GM21619 (cell line): ENCODE results near the gene PROSER2.

ENCODE experiments used
- ATAC-seq: cut with Tn5 transposase; IDR thresholded peaks from one replicate; pipeline ENCODE4 v1.9.1; 2021; ENCODE audit not compliant: unreplicated experiment

The PROSER2 gene

GRCh38 chr10:11906714-11907113 lies 83.6 kb downstream of the PROSER2 start:
- ATAC-seq: no peak

- no peak for ATAC-seq
These were observed 84.8 kb downstream of the PROSER2 start for GRCh38 chr10:11907914-11908313.

- ATAC-seq: no peak
These were observed 85.4 kb downstream of the PROSER2 start for GRCh38 chr10:11908536-11908935.

- no peak for ATAC-seq
These were observed 85.8 kb downstream of the PROSER2 start for GRCh38 chr10:11908991-11909390.

GRCh38 chr10:11909618-11910017 lies 86.5 kb downstream of the PROSER2 start:
- no peak for ATAC-seq

- no peak for ATAC-seq
These were observed 86.9 kb downstream of the PROSER2 start for GRCh38 chr10:11910102-11910501.

- no peak for ATAC-seq
These were observed 90.0 kb downstream of the PROSER2 start for GRCh38 chr10:11913079-11913641.

- ATAC-seq: no peak
These were observed 95.2 kb downstream of the PROSER2 start for GRCh38 chr10:11918384-11918783.

GRCh38 chr10:11919271-11919670 lies 96.1 kb downstream of the PROSER2 start:
- ATAC-seq: no peak
